GM12892 (cell line): ENCODE measurements around the gene GTF2H4.

ENCODE experiments used
- POLR2A ChIP-seq: IDR thresholded peaks from 2 replicates; pipeline ENCODE4 v1.6.1; 2011; ENCODE audit warnings: low read depth, low read length, control low read depth
- POLR2AphosphoS5 ChIP-seq: IDR thresholded peaks from 2 replicates; pipeline ENCODE4 v1.6.1; 2011; ENCODE audit warnings: low read depth, low read length, control low read depth
- TAF1 ChIP-seq: IDR thresholded peaks from 2 replicates; pipeline ENCODE4 v1.6.1; 2011; ENCODE audit warnings: low read depth, mild to moderate bottlenecking, control low read depth, low read length, borderline replicate concordance

DNA sequence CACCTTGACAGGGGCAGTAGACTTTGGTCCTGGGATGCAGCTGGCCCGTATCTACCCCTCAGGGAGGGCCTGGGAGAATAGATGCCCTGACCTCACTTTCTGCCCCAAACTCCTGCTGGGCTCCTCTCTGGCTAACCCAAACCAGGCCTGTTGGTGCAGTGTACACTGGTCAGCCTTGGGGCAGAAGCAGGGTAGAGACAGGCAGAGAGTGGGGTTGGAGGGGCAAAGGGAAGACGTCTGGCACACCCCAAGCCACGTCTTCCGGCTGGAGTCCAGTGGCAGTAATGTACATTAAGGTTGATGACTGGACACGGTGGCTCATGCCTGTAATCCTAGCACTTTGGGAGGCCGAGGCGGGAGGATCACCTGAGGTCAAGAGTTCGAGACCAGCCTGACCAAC, 14.3 kb upstream of the GTF2H4 start:
- TF ChIP-seq POLR2A (no peak), POLR2AphosphoS5 (no peak), TAF1 (no peak)
